ENCODE measurements around the gene PPM1J. TPM values are rescaled to one million over a fixed set of nuclear protein-coding genes. Genes with fewer than 3 reads are reported as not detected.
"Not testable (repeated sequence)": the region's sequence is repeated elsewhere in the genome, so short reads cannot be mapped to it uniquely, and the experiment has no call there.

The PPM1J gene
- total RNA-seq, 1 donor from 2014 or later = 0.32 TPM

GRCh38 chr1:112722601-112723510 lies 7.7 kb upstream of the PPM1J start:
- no peak for DNase-seq
- H3K27me3 ChIP-seq = no peaks in the 10 kb centered on the region
- ATAC-seq = peak; percentile 65
- TF ChIP-seq CTCF (IDR thresholded peaks at IDR 0.05) = no peak
- no peaks in the 10 kb centered on the region for H3K9me3 ChIP-seq
- H3K27ac ChIP-seq = no peak overlapping the region
- intact Hi-C loops (cut with DNase I) = loop anchor here (10.0 kb wide), 1 partner anchor 152 kb away; no protein-coding TSS in a partner anchor
- no peaks in the 10 kb centered on the region for H3K36me3 ChIP-seq
- H3K4me1 ChIP-seq = peaks cover 5% of the 10 kb centered on the region
- H3K4me3 ChIP-seq = peak overlapping the region; percentile 21

- Histone ChIP-seq H3K9me3 (no peaks in the 10 kb centered on the region), H3K4me3 (no peak overlapping the region), H3K36me3 (no peaks in the 10 kb centered on the region), H3K27me3 (peaks cover 5% of the 10 kb centered on the region), H3K27ac (no peak overlapping the region), H3K4me1 (peaks cover 5% of the 10 kb centered on the region)
- ATAC-seq = no peak
- DNase-seq = no peak
- intact Hi-C loops (cut with DNase I) = loop anchor here (10.0 kb wide), 1 partner anchor 153 kb away; no protein-coding TSS in a partner anchor
- no peak for TF ChIP-seq CTCF (IDR thresholded peaks at IDR 0.05)
Observed at GRCh38 chr1:112721966-112722524, 6.9 kb upstream of the PPM1J start.

- not testable (repeated sequence) for H3K36me3 ChIP-seq, H3K9me3 ChIP-seq, ATAC-seq, H3K27ac ChIP-seq, H3K27me3 ChIP-seq, DNase-seq, H3K4me1 ChIP-seq, H3K4me3 ChIP-seq
- intact Hi-C loops (cut with DNase I) = loop anchor here (10.0 kb wide), 1 partner anchor 154 kb away; no protein-coding TSS in a partner anchor
Observed at GRCh38 chr1:112721294-112721693, 6.2 kb upstream of the PPM1J start.

- ATAC-seq (no peak), DNase-seq (no peak)
- Histone ChIP-seq H3K4me1 (peaks cover 10% of the 10 kb centered on the region), H3K27me3 (peaks cover 6% of the 10 kb centered on the region), H3K36me3 (no peaks in the 10 kb centered on the region), H3K4me3 (no peak overlapping the region), H3K9me3 (no peaks in the 10 kb centered on the region), H3K27ac (no peak overlapping the region)
- no peak for TF ChIP-seq CTCF (IDR thresholded peaks at IDR 0.05)
- intact Hi-C loops (cut with DNase I) = loop anchor here (10.0 kb wide), 1 partner anchor 154 kb away; no protein-coding TSS in a partner anchor
Observed at GRCh38 chr1:112720800-112721199, 5.7 kb upstream of the PPM1J start.

- no peaks in the 10 kb centered on the region for H3K36me3 ChIP-seq
- no peak for TF ChIP-seq CTCF (IDR thresholded peaks at IDR 0.05)
- ATAC-seq = no peak
- H3K27ac ChIP-seq = no peak overlapping the region
- no peak for DNase-seq
- H3K4me1 ChIP-seq = peaks cover 15% of the 10 kb centered on the region
- intact Hi-C loops (cut with DNase I) = loop anchor here (10.0 kb wide), 1 partner anchor 155 kb away; no protein-coding TSS in a partner anchor
- no peaks in the 10 kb centered on the region for H3K9me3 ChIP-seq
- no peak overlapping the region for H3K4me3 ChIP-seq
- H3K27me3 ChIP-seq = peaks cover 6% of the 10 kb centered on the region
Observed at GRCh38 chr1:112719706-112720105, 4.6 kb upstream of the PPM1J start.

Data from upper lobe of right lung (tissue), 1 donor.